HepG2 (cell line): ENCODE results near the gene VPS4B. TPM values are rescaled to one million over a fixed set of nuclear protein-coding genes. Genes with fewer than 3 reads are reported as not detected.
A peak's percentile ranks its signal among the peaks of the same experiment; 100 is the strongest.

Experiments used
- ARID4A ChIP-seq: sonication (generic); formaldehyde crosslinking; IDR thresholded peaks from 2 replicates; pipeline ENCODE4 v1.5.0; 2020; ENCODE audit warnings: mild to moderate bottlenecking, missing genetic modification reagents, borderline replicate concordance
- ATF1 ChIP-seq: IDR thresholded peaks from 2 replicates; pipeline ENCODE4 v1.6.1; 2016; ENCODE audit warnings: mild to moderate bottlenecking, control low read depth
- BHLHE40 ChIP-seq: IDR thresholded peaks from 2 replicates; pipeline ENCODE4 v1.6.1; 2011; ENCODE audit warnings: low read length, improper control_type of control experiment
- DMAP1 ChIP-seq: IDR thresholded peaks from 2 replicates; pipeline ENCODE4 v1.6.1; 2016
- E2F1 ChIP-seq: sonication (generic); formaldehyde crosslinking; IDR thresholded peaks from 2 replicates; pipeline ENCODE4 v1.5.0; 2020; ENCODE audit warnings: missing genetic modification reagents
- FOXC1 ChIP-seq: sonication (generic); formaldehyde crosslinking; IDR thresholded peaks from 2 replicates; pipeline ENCODE4 v1.8.0; 2022; ENCODE audit warnings: mild to moderate bottlenecking, missing genetic modification reagents, borderline replicate concordance
- GATA4 ChIP-seq: sonication (generic); IDR thresholded peaks from 2 replicates; pipeline ENCODE4 v1.6.1; 2016; ENCODE audit warnings: antibody characterized with exemption, low read depth, borderline replicate concordance
- HBP1 ChIP-seq: IDR thresholded peaks from 2 replicates; pipeline ENCODE4 v1.6.1; 2016; ENCODE audit warnings: low read depth, control low read depth
- PAWR ChIP-seq: sonication (generic); formaldehyde crosslinking; IDR thresholded peaks from 2 replicates; pipeline ENCODE4 v1.4.0; 2020; ENCODE audit warnings: missing genetic modification reagents, mild to moderate bottlenecking, borderline replicate concordance
- RBFOX2 ChIP-seq: fragments of 200-400 bp; formaldehyde crosslinking; IDR thresholded peaks from 2 replicates; pipeline ENCODE4 v1.6.1; 2017; ENCODE audit warnings: low read depth, mild to moderate bottlenecking, low read length
- SIN3A ChIP-seq: IDR thresholded peaks from 2 replicates; pipeline ENCODE4 v1.6.1; 2011; ENCODE audit warnings: low read depth, mild to moderate bottlenecking, control low read depth, low read length, borderline replicate concordance
- WIZ ChIP-seq: sonication (generic); formaldehyde crosslinking; IDR thresholded peaks from 2 replicates; pipeline ENCODE4 v1.5.1; 2020; ENCODE audit warnings: mild to moderate bottlenecking, missing genetic modification reagents
- ZHX1 ChIP-seq: sonication (generic); formaldehyde crosslinking; IDR thresholded peaks from 2 replicates; pipeline ENCODE4 v1.8.1; 2022; ENCODE audit warnings: low read depth, mild to moderate bottlenecking, missing genetic modification reagents
- ZNF329 ChIP-seq: sonication (generic); formaldehyde crosslinking; IDR thresholded peaks from 2 replicates; pipeline ENCODE4 v1.9.0; 2021; ENCODE audit warnings: low read depth, mild to moderate bottlenecking, missing genetic modification reagents
- ZNF792 ChIP-seq: IDR thresholded peaks from 2 replicates; pipeline ENCODE4 v1.6.1; 2016
- ZNF839 ChIP-seq: sonication (generic); formaldehyde crosslinking; IDR thresholded peaks from 2 replicates; pipeline ENCODE4 v1.4.0; 2020; ENCODE audit warnings: missing genetic modification reagents, mild to moderate bottlenecking, borderline replicate concordance
- polyA plus RNA-seq, 8 experiments: library from polyadenylated mRNA; depleted of rRNA in 3 of 8; stranded (reverse) in 7 of 8; unstranded in 1 of 8; fragments of >200 nt; fragmentation: Illumina TruSeq in 4 of 8; extraction: Trizol in 4 of 8; gene quantifications; 2 replicates each; pipeline versions ENCODE4 v1.2.1 to v1.2.3, GENCODE V29; 2011 to 2016; ENCODE audit warnings: low read depth in 4 of 8, missing spikeins in 1 of 8, mixed read lengths in 1 of 8; ENCODE audit not compliant: insufficient read depth in 1 of 8
- total RNA-seq, 5 experiments: library from RNA; depleted of rRNA; stranded (reverse); fragments of >200 nt; fragmentation: Illumina TruSeq; extraction: Trizol; gene quantifications; 2 replicates each; pipeline ENCODE4 v1.2.3, GENCODE V29; 2016; ENCODE audit warnings: low read depth in 1 of 5

The VPS4B gene
- total and polyA plus RNA-seq, 2 of the 13 experiments (the other 11 are each of a cell fraction or from before 2014, with no cell fraction given) = 12.8 to 25.9 TPM

GRCh38 chr18:63367053-63367953 is 55.0 kb downstream of the VPS4B start, which contains the start of gene KDSR (continued):
- TF ChIP-seq ARID4A (CRISPR knock-in tag) (peak; percentile 90; the same call in 1 of the 2 replicates), ZNF329 (CRISPR knock-in tag) (no peak; the same call in none of the 2 replicates), ZHX1 (CRISPR knock-in tag) (peak; percentile 70; the same call in 1 of the 2 replicates), FOXC1 (CRISPR knock-in tag) (peak; percentile 94), E2F1 (CRISPR knock-in tag) (peak; percentile 66), PAWR (CRISPR knock-in tag) (no peak), RBFOX2 (peak; percentile 97), ZNF839 (CRISPR knock-in tag) (no peak), SIN3A (0 out of 2 replicates have a peak, but pooled peaks have one; percentile 49), GATA4 (peak; percentile 62; the same call in 1 of the 2 replicates), WIZ (CRISPR knock-in tag) (peak; percentile 85), HBP1 (CRISPR knock-in tag) (peak; percentile 61), ATF1 (CRISPR knock-in tag) (0 out of 2 replicates have a peak, but pooled peaks have one; percentile 40), ZNF792 (CRISPR knock-in tag) (peak; percentile 94), BHLHE40 (peak; percentile 33; the same call in 1 of the 2 replicates), DMAP1 (CRISPR knock-in tag) (peak; percentile 85)
